Breast epithelium (tissue), 3 donors: ENCODE data around the gene SRSF10.

Experiments
- POLR2A ChIP-seq: fragments of 450-650 bp; IDR thresholded peaks from one replicate; pipeline ENCODE4 v1.6.1; 2016; ENCODE audit warnings: antibody characterized with exemption, mild to moderate bottlenecking, moderate library complexity
- TF ChIP-seq, protein P1 (sequence below), 3 donors: fragments of 450-650 bp; IDR thresholded peaks; one replicate each; pipeline ENCODE4 v1.5.1; 2016 to 2017; ENCODE audit warnings: antibody characterized with exemption in 3 of 3, mild to moderate bottlenecking in 3 of 3, moderate library complexity in 3 of 3

- TF ChIP-seq, protein P1, sequence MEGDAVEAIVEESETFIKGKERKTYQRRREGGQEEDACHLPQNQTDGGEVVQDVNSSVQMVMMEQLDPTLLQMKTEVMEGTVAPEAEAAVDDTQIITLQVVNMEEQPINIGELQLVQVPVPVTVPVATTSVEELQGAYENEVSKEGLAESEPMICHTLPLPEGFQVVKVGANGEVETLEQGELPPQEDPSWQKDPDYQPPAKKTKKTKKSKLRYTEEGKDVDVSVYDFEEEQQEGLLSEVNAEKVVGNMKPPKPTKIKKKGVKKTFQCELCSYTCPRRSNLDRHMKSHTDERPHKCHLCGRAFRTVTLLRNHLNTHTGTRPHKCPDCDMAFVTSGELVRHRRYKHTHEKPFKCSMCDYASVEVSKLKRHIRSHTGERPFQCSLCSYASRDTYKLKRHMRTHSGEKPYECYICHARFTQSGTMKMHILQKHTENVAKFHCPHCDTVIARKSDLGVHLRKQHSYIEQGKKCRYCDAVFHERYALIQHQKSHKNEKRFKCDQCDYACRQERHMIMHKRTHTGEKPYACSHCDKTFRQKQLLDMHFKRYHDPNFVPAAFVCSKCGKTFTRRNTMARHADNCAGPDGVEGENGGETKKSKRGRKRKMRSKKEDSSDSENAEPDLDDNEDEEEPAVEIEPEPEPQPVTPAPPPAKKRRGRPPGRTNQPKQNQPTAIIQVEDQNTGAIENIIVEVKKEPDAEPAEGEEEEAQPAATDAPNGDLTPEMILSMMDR (IDR thresholded peaks at IDR 0.05), result no peak
- TF ChIP-seq POLR2A, result no peak
Observed at GRCh38 chr1:24004132-24004531, 24.0 kb upstream of the SRSF10 start.
